B cell (primary cell): Measurements from ENCODE around the gene PHACTR3. TPM values are rescaled to one million over a fixed set of nuclear protein-coding genes. Genes with fewer than 3 reads are reported as not detected.

ENCODE experiments used
- ATAC-seq: fragments of 200-7000 bp; cut with Tn5 transposase; one replicate; pipeline ENCODE4 v1.10.0; 2021; ENCODE audit warnings: low read depth, mild to moderate bottlenecking, moderate number of reproducible peaks, moderate library complexity
- CTCF ChIA-PET: fragments of 350-600 bp; sonication (Branson Sonifier 250); formaldehyde crosslinking; loops from one replicate; lab custom pipeline; 2021; ENCODE audit warnings: antibody characterized with exemption, inconsistent platforms; lab: Charles Lee
- POLR2A ChIA-PET: fragments of 350-600 bp; sonication (Branson Sonifier 250); formaldehyde crosslinking; loops from one replicate; lab custom pipeline; 2021; ENCODE audit warnings: antibody characterized with exemption; lab: Charles Lee
- DNase-seq: peaks from one replicate; pipeline ENCODE4 v3.0.0; 2013
- H2AFZ ChIP-seq: 2 replicates; pipeline ENCODE4 v1.6.1; 2012; ENCODE audit warnings: mild to moderate bottlenecking, low read depth, low read length; ENCODE audit not compliant: insufficient read depth, poor library complexity, severe bottlenecking
- H3K27ac ChIP-seq, 2 donors: 1 replicate in 1 of 2; 2 replicates in 1 of 2; pipeline ENCODE4 v1.5.1; 2012 to 2013; ENCODE audit warnings: low read length in 2 of 2, mild to moderate bottlenecking in 2 of 2, moderate library complexity in 1 of 2
- H3K27me3 ChIP-seq, 4 experiments: fragments of 200-600 bp in 1 of 4; sonication (generic) in 1 of 4; replicated peaks in 1 of 4; 1 replicate in 2 of 4; 2 replicates in 2 of 4; pipeline versions ENCODE4 v1.6.1 to v1.7.0; 2013 to 2016; ENCODE audit warnings: low read length in 3 of 4, mild to moderate bottlenecking in 2 of 4, mixed read lengths in 1 of 4, moderate library complexity in 1 of 4; ENCODE audit not compliant: insufficient read depth in 4 of 4, control insufficient read depth in 3 of 4; ENCODE audit errors: control extremely low read depth in 1 of 4
- H3K36me3 ChIP-seq, 2 experiments: replicated peaks in 1 of 2; 1 replicate in 1 of 2; 2 replicates in 1 of 2; pipeline versions ENCODE4 v1.6.1 to v1.7.1; 2013; ENCODE audit warnings: low read length in 1 of 2; ENCODE audit not compliant: insufficient read depth in 2 of 2, control insufficient read depth in 1 of 2; ENCODE audit errors: control extremely low read depth in 1 of 2, extremely low read depth in 1 of 2
- H3K4me1 ChIP-seq, 2 donors: fragments of 200-600 bp in 1 of 2; sonication (generic) in 1 of 2; 1 replicate in 1 of 2; 2 replicates in 1 of 2; pipeline versions ENCODE4 v1.5.1 to v1.6.1; 2013 to 2017; ENCODE audit warnings: low read length in 2 of 2; ENCODE audit not compliant: control insufficient read depth in 2 of 2, insufficient read depth in 2 of 2
- H3K4me2 ChIP-seq: replicated peaks from 2 replicates; pipeline ENCODE3; 2012; ENCODE audit warnings: mild to moderate bottlenecking, low read depth, low read length; ENCODE audit not compliant: poor library complexity, severe bottlenecking
- H3K4me3 ChIP-seq, 5 experiments: fragments of 200-600 bp in 1 of 5; sonication (generic) in 1 of 5; 1 replicate in 3 of 5; 2 replicates in 2 of 5; pipeline versions ENCODE4 v1.5.1 to v1.7.0; 2011 to 2016; ENCODE audit warnings: low read length in 4 of 5, mild to moderate bottlenecking in 4 of 5, low read depth in 2 of 5, control low read depth in 1 of 5, moderate library complexity in 1 of 5; ENCODE audit not compliant: insufficient read depth in 1 of 5; ENCODE audit errors: control extremely low read depth in 1 of 5, extremely low read depth in 1 of 5
- H3K79me2 ChIP-seq: fragments of 200-600 bp; sonication (generic); one replicate; pipeline ENCODE4 v1.6.0; 2016; ENCODE audit warnings: low read length; ENCODE audit not compliant: control insufficient read depth, insufficient read depth
- H3K9ac ChIP-seq: fragments of 200-600 bp; sonication (generic); 2 replicates; pipeline ENCODE4 v1.6.1; 2017; ENCODE audit warnings: mild to moderate bottlenecking, low read length, moderate library complexity
- H3K9me3 ChIP-seq, 3 donors: one replicate each; pipeline versions ENCODE4 v1.6.1 to v1.7.1; 2013; ENCODE audit warnings: low read length in 2 of 3; ENCODE audit not compliant: control insufficient read depth in 2 of 3, insufficient read depth in 1 of 3; ENCODE audit errors: control extremely low read depth in 1 of 3
- H4K20me1 ChIP-seq: 2 replicates; pipeline ENCODE4 v1.6.0; 2012; ENCODE audit warnings: mild to moderate bottlenecking, low read length; ENCODE audit not compliant: insufficient read depth, control insufficient read depth, poor library complexity, severe bottlenecking
- H3K27ac Mint-ChIP-seq: one replicate; pipeline ENCODE4 v1.8.0; 2021; ENCODE audit warnings: mixed read lengths
- H3K27me3 Mint-ChIP-seq: one replicate; pipeline ENCODE4 v1.8.0; 2021; ENCODE audit warnings: mixed read lengths
- H3K4me1 Mint-ChIP-seq: one replicate; pipeline ENCODE4 v1.8.0; 2021; ENCODE audit warnings: mixed read lengths
- H3K4me3 Mint-ChIP-seq: one replicate; pipeline ENCODE4 v1.8.0; 2021; ENCODE audit warnings: mixed read lengths
- H3K9me3 Mint-ChIP-seq: one replicate; pipeline ENCODE4 v1.8.0; 2022; ENCODE audit warnings: mixed read lengths; ENCODE audit not compliant: insufficient read depth
- CTCF ChIP-seq: fragments of 200-600 bp; IDR thresholded peaks from one replicate; pipeline ENCODE4 v1.8.0; 2022; ENCODE audit warnings: antibody characterized with exemption, mild to moderate bottlenecking
- EZH2 ChIP-seq: IDR thresholded peaks from 2 replicates; pipeline ENCODE4 v1.6.1; 2012; ENCODE audit warnings: borderline replicate concordance, low read depth, mild to moderate bottlenecking, moderate library complexity, low read length; ENCODE audit not compliant: insufficient read depth, poor library complexity, severe bottlenecking
- WGBS: methylation state at CpG from one replicate; pipeline ENCODE4 v1.1.5; 2013; ENCODE audit warnings: missing lambda C conversion rate; ENCODE audit not compliant: insufficient coverage; 5-methylcytosine and 5-hydroxymethylcytosine counted together
- intact Hi-C: fragments of 100-400 bp; cut with micrococcal nuclease; formaldehyde crosslinking; loops from one replicate; pipeline ENCODE4 v1.10.0; 2022
- polyA plus RNA-seq: library from polyadenylated mRNA; depleted of rRNA; stranded (reverse); fragments of >200 nt; gene quantifications from 2 replicates; pipeline ENCODE4 v1.2.3, GENCODE V29; 2012
- total RNA-seq, 2 donors: library from RNA; stranded (reverse); fragments of 120-200 nt in 1 of 2; gene quantifications; 1 replicate in 1 of 2; 2 replicates in 1 of 2; pipeline versions ENCODE4 v1.2.3 to v1.2.4, GENCODE V29; 2013 to 2022

Gene PHACTR3
- total and polyA plus RNA-seq, 2 donors (not counting 1 experiment from before 2014, with no cell fraction given) = not detected

GRCh38 chr20:59643615-59644061, 39.3 kb downstream of the PHACTR3 start:
- ChIA-PET POLR2A (no interaction called here), CTCF (no interaction called here)
- H3K4me3 Mint-ChIP-seq = no peak overlapping the region
- H3K27me3 Mint-ChIP-seq = no peaks in the 10 kb centered on the region
- Histone ChIP-seq H3K9me3 (peaks cover 0 to 18% (median 0%) of the 10 kb centered on the region in 3 donors), H2AFZ (no peak overlapping the region), H3K36me3 (no peaks in the 10 kb centered on the region), H3K9ac (no peak overlapping the region), H3K4me1 (no peaks in the 10 kb centered on the region), H3K4me2 (no peak overlapping the region), H4K20me1 (no peaks in the 10 kb centered on the region), H3K27me3 (no peaks in the 10 kb centered on the region), H3K79me2 (no peaks in the 10 kb centered on the region), H3K27ac (no peak overlapping the region), H3K4me3 (no peak overlapping the region)
- no peaks in the 10 kb centered on the region for H3K4me1 Mint-ChIP-seq
- DNase-seq (no peak), ATAC-seq (no peak)
- TF ChIP-seq CTCF (no peak), EZH2 (no peak)
- intact Hi-C loops = no loop called here
- WGBS = 90% methylated on average over 12 of the region's 12 CpGs
- no peak overlapping the region for H3K27ac Mint-ChIP-seq
- H3K9me3 Mint-ChIP-seq = peaks cover 7% of the 10 kb centered on the region

- no peak overlapping the region for H3K9ac ChIP-seq
- TF ChIP-seq EZH2 = no peak
- TF ChIP-seq CTCF = no peak
- peaks cover 7% of the 10 kb centered on the region for H3K9me3 Mint-ChIP-seq
- no peak overlapping the region for H3K4me3 ChIP-seq
- WGBS = 91% methylated on average over 6 of the region's 10 CpGs
- no peak overlapping the region for H2AFZ ChIP-seq
- H3K79me2 ChIP-seq = no peaks in the 10 kb centered on the region
- no peaks in the 10 kb centered on the region for H3K4me1 Mint-ChIP-seq
- ATAC-seq (no peak), DNase-seq (no peak)
- ChIA-PET POLR2A (no interaction called here), CTCF (no interaction called here)
- no peaks in the 10 kb centered on the region for H4K20me1 ChIP-seq
- H3K36me3 ChIP-seq = no peaks in the 10 kb centered on the region
- no peak overlapping the region for H3K27ac ChIP-seq
- intact Hi-C loops = no loop called here
- H3K27ac Mint-ChIP-seq = no peak overlapping the region
- H3K4me1 ChIP-seq = no peaks in the 10 kb centered on the region
- no peak overlapping the region for H3K4me3 Mint-ChIP-seq
- H3K27me3 Mint-ChIP-seq = no peaks in the 10 kb centered on the region
- H3K4me2 ChIP-seq = no peak overlapping the region
- H3K27me3 ChIP-seq = no peaks in the 10 kb centered on the region
- peaks cover 0 to 18% (median 0%) of the 10 kb centered on the region in 3 donors for H3K9me3 ChIP-seq
Observed at GRCh38 chr20:59644371-59644939, 40.1 kb downstream of the PHACTR3 start.
